ENCODE measurements around the gene AP1S2. TPM values are rescaled to one million over a fixed set of nuclear protein-coding genes. Genes with fewer than 3 reads are reported as not detected.

Gene AP1S2
- total and polyA plus RNA-seq, 10 of the 15 experiments (the other 5 are each of a cell fraction or from before 2014, with no cell fraction given): 25.6 to 105 (median 50.7) TPM

DNA sequence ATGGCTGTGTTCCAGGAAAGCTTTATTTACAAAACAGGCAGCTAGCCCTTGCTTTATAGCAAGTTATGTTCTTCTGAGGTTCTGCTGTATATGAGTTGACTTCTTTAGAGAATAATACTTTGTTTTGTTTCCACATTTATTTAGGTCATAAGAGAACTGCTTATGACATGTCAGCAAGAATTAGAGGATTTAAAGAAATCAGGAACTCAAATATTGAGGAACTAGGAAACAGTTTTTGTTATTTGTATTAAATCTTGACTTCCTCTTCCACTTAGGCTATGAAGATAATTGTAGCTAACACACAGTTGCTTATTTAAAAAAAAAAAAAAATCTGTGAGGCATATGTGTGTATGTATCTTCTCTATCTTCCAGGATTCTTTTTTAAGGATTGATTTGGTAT lies 50.0 kb downstream of the AP1S2 start:
- in situ Hi-C loops (cut with MboI) (no loop called here), intact Hi-C loops (cut with micrococcal nuclease; ENCODE audit: unreplicated experiment) (no loop called here)
- FAIRE-seq (no peak), ATAC-seq (no peak), DNase-seq (ENCODE audit: low read depth, low spot score) (no peak)
- H3K27me3 ChIP-seq (replicated peaks in 1 of 2; ENCODE audit: control insufficient read depth in 2 of 2, insufficient read depth in 2 of 2, low read length in 1 of 2): no peaks in the 10 kb centered on the region
- H2AFZ ChIP-seq (ENCODE audit: control insufficient read depth, low read depth, low read length): no peak overlapping the region
- H3K4me3 ChIP-seq: no peak overlapping the region
- H3K36me3 ChIP-seq (ENCODE audit: control insufficient read depth in 2 of 2, insufficient read depth in 2 of 2, low read length in 1 of 2): peaks cover 4 to 27% of the 10 kb centered on the region in 2 experiments
- CTCF ChIA-PET: interaction anchor here (0.8 kb wide), 2 partner anchors 12 to 13 kb away, joined by 3 read pairs; no protein-coding TSS in a partner anchor
- TF ChIP-seq, protein P1, sequence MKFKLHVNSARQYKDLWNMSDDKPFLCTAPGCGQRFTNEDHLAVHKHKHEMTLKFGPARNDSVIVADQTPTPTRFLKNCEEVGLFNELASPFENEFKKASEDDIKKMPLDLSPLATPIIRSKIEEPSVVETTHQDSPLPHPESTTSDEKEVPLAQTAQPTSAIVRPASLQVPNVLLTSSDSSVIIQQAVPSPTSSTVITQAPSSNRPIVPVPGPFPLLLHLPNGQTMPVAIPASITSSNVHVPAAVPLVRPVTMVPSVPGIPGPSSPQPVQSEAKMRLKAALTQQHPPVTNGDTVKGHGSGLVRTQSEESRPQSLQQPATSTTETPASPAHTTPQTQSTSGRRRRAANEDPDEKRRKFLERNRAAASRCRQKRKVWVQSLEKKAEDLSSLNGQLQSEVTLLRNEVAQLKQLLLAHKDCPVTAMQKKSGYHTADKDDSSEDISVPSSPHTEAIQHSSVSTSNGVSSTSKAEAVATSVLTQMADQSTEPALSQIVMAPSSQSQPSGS (IDR thresholded peaks at IDR 0.05; ENCODE audit: low read length): no peak
- TF ChIP-seq TAF1 (IDR thresholded peaks at IDR 0.05; ENCODE audit: borderline replicate concordance, low read depth, low read length) (no peak), ASH2L (IDR thresholded peaks at IDR 0.05; ENCODE audit: borderline replicate concordance, low read depth) (no peak), DPF2 (IDR thresholded peaks at IDR 0.05) (no peak), GATAD2B (conservative IDR thresholded peaks at IDR 0.05; ENCODE audit: low read depth) (no peak), NR2C2 (IDR thresholded peaks at IDR 0.05; ENCODE audit: borderline replicate concordance, control insufficient read depth, insufficient read length, low read depth) (no peak), SMARCA5 (IDR thresholded peaks at IDR 0.05) (no peak), MYB (IDR thresholded peaks at IDR 0.05; ENCODE audit: borderline replicate concordance, low read depth, low read length) (no peak), KLF5 (IDR thresholded peaks at IDR 0.05; ENCODE audit: partially characterized antibody) (no peak), RAD21 (IDR thresholded peaks at IDR 0.05; ENCODE audit: insufficient read depth, low read depth, low read length) (no peak), MTA3 (IDR thresholded peaks at IDR 0.05; ENCODE audit: borderline replicate concordance, low read length) (no peak)
- TF ChIP-seq, protein P2, sequence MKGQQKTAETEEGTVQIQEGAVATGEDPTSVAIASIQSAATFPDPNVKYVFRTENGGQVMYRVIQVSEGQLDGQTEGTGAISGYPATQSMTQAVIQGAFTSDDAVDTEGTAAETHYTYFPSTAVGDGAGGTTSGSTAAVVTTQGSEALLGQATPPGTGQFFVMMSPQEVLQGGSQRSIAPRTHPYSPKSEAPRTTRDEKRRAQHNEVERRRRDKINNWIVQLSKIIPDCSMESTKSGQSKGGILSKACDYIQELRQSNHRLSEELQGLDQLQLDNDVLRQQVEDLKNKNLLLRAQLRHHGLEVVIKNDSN (IDR thresholded peaks at IDR 0.05; ENCODE audit: borderline replicate concordance, extremely low read length, insufficient read depth, low read depth, low read length): no peak
- TF ChIP-seq, protein P3, sequence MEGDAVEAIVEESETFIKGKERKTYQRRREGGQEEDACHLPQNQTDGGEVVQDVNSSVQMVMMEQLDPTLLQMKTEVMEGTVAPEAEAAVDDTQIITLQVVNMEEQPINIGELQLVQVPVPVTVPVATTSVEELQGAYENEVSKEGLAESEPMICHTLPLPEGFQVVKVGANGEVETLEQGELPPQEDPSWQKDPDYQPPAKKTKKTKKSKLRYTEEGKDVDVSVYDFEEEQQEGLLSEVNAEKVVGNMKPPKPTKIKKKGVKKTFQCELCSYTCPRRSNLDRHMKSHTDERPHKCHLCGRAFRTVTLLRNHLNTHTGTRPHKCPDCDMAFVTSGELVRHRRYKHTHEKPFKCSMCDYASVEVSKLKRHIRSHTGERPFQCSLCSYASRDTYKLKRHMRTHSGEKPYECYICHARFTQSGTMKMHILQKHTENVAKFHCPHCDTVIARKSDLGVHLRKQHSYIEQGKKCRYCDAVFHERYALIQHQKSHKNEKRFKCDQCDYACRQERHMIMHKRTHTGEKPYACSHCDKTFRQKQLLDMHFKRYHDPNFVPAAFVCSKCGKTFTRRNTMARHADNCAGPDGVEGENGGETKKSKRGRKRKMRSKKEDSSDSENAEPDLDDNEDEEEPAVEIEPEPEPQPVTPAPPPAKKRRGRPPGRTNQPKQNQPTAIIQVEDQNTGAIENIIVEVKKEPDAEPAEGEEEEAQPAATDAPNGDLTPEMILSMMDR (IDR thresholded peaks at IDR 0.05 in 2 of 3, conservative IDR thresholded peaks at IDR 0.05 in 1 of 3; ENCODE audit: control insufficient read depth in 2 of 3, extremely low read depth in 1 of 3, insufficient read depth in 1 of 3, low read depth in 3 of 3, low read length in 3 of 3): no peak
- no peaks in the 10 kb centered on the region for H4K20me1 ChIP-seq (ENCODE audit: control insufficient read depth, insufficient read depth)
- H3K9me3 ChIP-seq (replicated peaks; ENCODE audit: control insufficient read depth, insufficient read depth, low read length): no peaks in the 10 kb centered on the region
- SMC1A ChIA-PET (ENCODE audit: uncharacterized antibody, unreplicated experiment): interaction anchor here (0.7 to 1.1 kb wide), 3 partner anchors 111 to 298 kb away, joined by 3 to 5 read pairs (median 3); no protein-coding TSS in a partner anchor
- RAD21 ChIA-PET (ENCODE audit: unreplicated experiment): no interaction called here
- no peak overlapping the region for H3K9ac ChIP-seq (ENCODE audit: control insufficient read depth, insufficient read depth, low read length)
- H3K4me2 ChIP-seq (ENCODE audit: control insufficient read depth, insufficient read depth): no peak overlapping the region
- H3K79me2 ChIP-seq (ENCODE audit: control insufficient read depth, insufficient read depth, low read length): no peaks in the 10 kb centered on the region
- H3K27ac ChIP-seq (ENCODE audit: control insufficient read depth, insufficient read depth): no peak overlapping the region
- H3K4me1 ChIP-seq (ENCODE audit: control insufficient read depth, insufficient read depth, low read length): no peaks in the 10 kb centered on the region
- POLR2A ChIA-PET: no interaction called here
- BruUV-seq (replicated peaks): no TSS peak

Measured in GM12878 (cell line).